Measurements from ENCODE around the gene HSPA12B.

Gene HSPA12B

GRCh38 chr20:3710703-3711483 is 21.6 kb upstream of the HSPA12B start:
- ATAC-seq (ENCODE audit: low read depth) = peak; percentile 56
- Mint-ChIP-seq H3K4me1 (peaks cover 7% of the 10 kb centered on the region), H3K27me3 (peaks cover 15% of the 10 kb centered on the region), H3K36me3 (no peaks in the 10 kb centered on the region), H3K4me3 (no peak overlapping the region), H3K9me3 (no peaks in the 10 kb centered on the region), H3K27ac (no peak overlapping the region)
- peak; percentile 69 to 79 for DNase-seq (ENCODE audit: low spot score in 2 of 2)

DNA sequence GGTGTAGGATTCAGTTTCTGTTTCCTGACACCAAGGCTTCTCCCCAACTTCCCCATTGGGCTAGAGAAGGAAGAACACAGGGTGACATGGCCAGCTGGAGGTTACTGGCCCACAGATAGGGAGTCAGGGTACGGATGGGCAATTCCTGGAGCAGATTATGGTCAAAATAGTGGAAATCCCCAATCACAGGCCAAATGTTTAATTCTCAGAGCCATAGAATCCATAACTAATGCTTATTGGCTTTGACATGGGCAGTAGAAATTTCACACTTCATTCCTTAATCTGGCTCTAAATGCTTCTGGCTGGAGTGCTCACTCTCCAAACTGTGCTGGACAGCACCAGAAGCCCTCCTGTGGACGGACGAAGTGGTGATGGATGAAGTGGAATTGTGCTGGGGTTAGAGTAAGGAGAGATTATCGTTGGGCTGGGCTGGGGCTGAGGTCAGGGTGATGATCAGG is 21.0 kb upstream of the HSPA12B start:
- peaks cover 15% of the 10 kb centered on the region for H3K27me3 Mint-ChIP-seq
- no peaks in the 10 kb centered on the region for H3K36me3 Mint-ChIP-seq
- peaks cover 7% of the 10 kb centered on the region for H3K4me1 Mint-ChIP-seq
- H3K4me3 Mint-ChIP-seq = no peak overlapping the region
- DNase-seq (ENCODE audit: low spot score in 2 of 2) = no peak
- no peak overlapping the region for H3K27ac Mint-ChIP-seq
- ATAC-seq (ENCODE audit: low read depth) = no peak
- no peaks in the 10 kb centered on the region for H3K9me3 Mint-ChIP-seq

DNA sequence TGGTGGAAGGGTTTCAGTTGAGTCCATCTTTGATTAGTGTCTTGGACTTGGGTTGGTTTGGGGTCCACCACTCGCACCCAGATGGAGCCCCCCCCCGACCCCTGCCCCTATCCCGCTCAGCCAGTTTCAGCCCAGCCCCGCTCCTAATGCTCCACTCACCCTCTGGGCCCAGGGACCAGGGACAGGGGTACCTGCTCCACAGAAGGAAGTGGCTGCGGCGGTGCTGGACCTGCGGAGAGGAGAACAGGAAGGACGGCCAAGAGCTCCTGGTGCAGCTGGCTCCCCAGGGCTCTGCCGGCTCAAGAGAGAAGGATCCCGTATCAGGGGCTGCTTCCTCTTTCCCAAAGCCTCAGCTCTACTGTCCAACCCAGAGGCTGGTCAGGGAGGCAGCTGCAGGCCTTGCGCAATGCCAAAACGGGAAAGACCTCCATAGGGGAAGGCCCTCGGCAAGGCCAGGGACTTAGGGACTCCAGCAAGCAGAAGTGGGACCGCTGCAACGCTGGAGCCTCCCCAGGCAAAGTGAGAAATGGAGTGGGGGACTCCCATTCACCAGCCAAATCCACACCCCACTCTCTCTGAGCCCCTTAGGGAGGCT is 20.1 kb upstream of the HSPA12B start, which contains the start of gene SIGLEC1:
TSS of gene SIGLEC1 (minus strand) at position 322 of the 595 bp plus-strand sequence. CDS start 5,472 bp downstream, outside the sequence.
- Mint-ChIP-seq H3K9me3 (no peaks in the 10 kb centered on the region), H3K4me1 (peaks cover 7% of the 10 kb centered on the region), H3K36me3 (no peaks in the 10 kb centered on the region), H3K27ac (no peak within 1 kb of the TSS), H3K4me3 (no peak within 1 kb of the TSS), H3K27me3 (peaks cover 17% of the 10 kb centered on the region)
- ATAC-seq (ENCODE audit: low read depth) (no peak), DNase-seq (ENCODE audit: low spot score in 2 of 2) (no peak)

GRCh38 chr20:3714092-3714491 is 18.4 kb upstream of the HSPA12B start:
- Mint-ChIP-seq H3K27me3 (peaks cover 22% of the 10 kb centered on the region), H3K36me3 (no peaks in the 10 kb centered on the region), H3K9me3 (no peaks in the 10 kb centered on the region), H3K4me3 (no peak overlapping the region), H3K27ac (no peak overlapping the region), H3K4me1 (peaks cover 7% of the 10 kb centered on the region)
- DNase-seq (ENCODE audit: low spot score in 2 of 2) = no peak
- ATAC-seq (ENCODE audit: low read depth) = no peak

DNA sequence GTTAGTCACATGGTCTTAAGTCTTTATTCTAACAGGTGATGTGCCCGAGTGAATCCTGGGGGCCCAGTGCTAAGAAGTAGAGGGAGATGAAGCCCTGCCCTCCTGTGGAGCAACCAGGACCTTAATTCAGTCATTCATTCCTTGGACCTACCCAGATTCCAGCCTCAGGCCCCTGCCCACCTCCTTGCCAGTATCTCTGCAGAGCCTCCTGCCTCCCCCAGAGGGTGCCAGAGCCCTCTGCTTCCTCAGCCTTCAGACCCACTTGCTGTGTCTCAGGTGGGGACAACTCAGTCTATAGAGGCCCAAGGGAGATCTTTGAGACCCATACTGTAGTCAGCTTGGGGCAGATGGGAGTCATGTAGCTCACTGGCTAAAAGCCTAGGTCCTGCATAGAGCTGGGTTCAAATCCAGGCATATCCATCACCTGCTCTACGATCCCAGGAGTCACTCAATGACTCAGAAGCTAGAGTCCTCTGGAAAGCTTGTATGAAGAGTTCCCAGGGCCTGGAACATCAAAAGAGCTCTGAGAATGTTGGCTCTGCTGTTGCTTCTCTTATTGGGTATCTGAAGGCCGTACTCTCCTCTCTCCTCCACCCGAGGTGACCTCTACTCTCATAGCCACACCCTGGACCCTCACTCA is 16.2 kb upstream of the HSPA12B start:
- no peaks in the 10 kb centered on the region for H3K36me3 Mint-ChIP-seq
- peaks cover 4% of the 10 kb centered on the region for H3K4me1 Mint-ChIP-seq
- no peak overlapping the region for H3K27ac Mint-ChIP-seq
- DNase-seq (ENCODE audit: low spot score in 2 of 2) (no peak), ATAC-seq (ENCODE audit: low read depth) (peak; percentile 37)
- H3K4me3 Mint-ChIP-seq = no peak overlapping the region
- H3K27me3 Mint-ChIP-seq = peaks cover 29% of the 10 kb centered on the region
- H3K9me3 Mint-ChIP-seq = no peaks in the 10 kb centered on the region

DNA sequence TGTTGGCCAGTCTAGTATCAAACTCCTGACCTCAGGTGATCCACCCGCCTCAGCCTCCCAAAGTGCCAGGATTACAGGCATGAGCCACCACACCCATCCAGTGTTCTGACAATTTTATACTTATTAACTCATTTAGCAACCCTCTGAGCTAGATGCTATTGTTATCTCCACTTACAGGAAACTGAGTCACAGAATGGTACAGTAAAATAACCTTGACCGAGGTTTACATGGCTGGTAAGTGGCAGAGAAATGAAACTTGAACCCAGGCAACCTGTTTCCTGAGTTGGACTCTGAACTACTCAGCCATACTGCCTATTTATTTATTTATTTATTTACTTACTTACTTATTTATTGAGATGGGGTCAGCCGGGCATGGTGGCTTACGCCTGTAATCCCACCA is 13.4 kb upstream of the HSPA12B start:
- peaks cover 28% of the 10 kb centered on the region for H3K27me3 Mint-ChIP-seq
- DNase-seq (ENCODE audit: low spot score in 2 of 2) (no peak), ATAC-seq (ENCODE audit: low read depth) (no peak)
- H3K9me3 Mint-ChIP-seq = no peaks in the 10 kb centered on the region
- H3K4me1 Mint-ChIP-seq = peaks cover 4% of the 10 kb centered on the region
- no peak overlapping the region for H3K27ac Mint-ChIP-seq
- H3K36me3 Mint-ChIP-seq = no peaks in the 10 kb centered on the region
- H3K4me3 Mint-ChIP-seq = no peak overlapping the region

DNA sequence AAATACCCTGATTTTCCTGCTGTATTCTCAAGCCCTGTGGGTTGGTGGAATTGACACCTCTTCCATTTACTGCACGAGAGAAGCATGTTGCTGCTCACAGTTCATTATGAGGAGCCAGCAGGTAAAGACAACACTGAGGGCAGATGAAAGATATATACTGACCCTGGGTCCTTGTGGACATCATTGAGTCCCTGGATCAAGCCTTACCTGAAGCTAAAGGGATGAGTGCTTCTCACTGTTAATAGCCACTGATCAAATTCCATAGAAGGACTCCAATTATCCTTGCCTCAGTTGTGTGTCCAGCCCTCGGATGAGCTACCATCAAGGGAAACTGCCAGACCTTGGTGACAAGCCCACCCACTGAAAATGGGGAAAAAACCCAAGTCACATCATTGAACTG is 12.4 kb upstream of the HSPA12B start:
- H3K36me3 Mint-ChIP-seq = no peaks in the 10 kb centered on the region
- DNase-seq (ENCODE audit: low spot score in 2 of 2) (no peak), ATAC-seq (ENCODE audit: low read depth) (no peak)
- H3K27ac Mint-ChIP-seq = no peak overlapping the region
- H3K4me3 Mint-ChIP-seq = no peak overlapping the region
- H3K4me1 Mint-ChIP-seq = peaks cover 2% of the 10 kb centered on the region
- H3K27me3 Mint-ChIP-seq = peaks cover 29% of the 10 kb centered on the region
- peaks cover 2% of the 10 kb centered on the region for H3K9me3 Mint-ChIP-seq

DNA sequence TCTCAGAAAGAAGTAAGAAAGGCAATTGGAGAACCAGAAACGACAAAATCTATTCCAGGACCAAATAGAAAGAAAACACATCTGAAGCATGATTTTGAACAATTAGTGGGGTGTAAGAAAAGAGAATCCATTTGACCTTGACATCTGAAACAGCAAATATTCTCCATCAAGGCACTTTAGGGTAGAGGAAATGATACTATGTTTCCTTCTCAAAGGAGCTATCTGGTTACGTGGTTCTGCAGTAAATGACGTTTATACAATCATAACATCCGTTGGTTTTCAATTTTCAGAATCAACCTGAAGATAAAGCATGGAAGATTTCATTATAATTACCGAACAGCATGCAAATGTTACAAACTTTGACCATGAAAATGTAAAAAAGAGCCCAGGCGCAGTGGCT is 11.9 kb upstream of the HSPA12B start:
- Mint-ChIP-seq H3K27ac (no peak overlapping the region), H3K4me3 (no peak overlapping the region), H3K27me3 (peaks cover 28% of the 10 kb centered on the region), H3K36me3 (no peaks in the 10 kb centered on the region), H3K4me1 (peaks cover 2% of the 10 kb centered on the region), H3K9me3 (peaks cover 2% of the 10 kb centered on the region)
- ATAC-seq (ENCODE audit: low read depth) (peak; percentile 63), DNase-seq (ENCODE audit: low spot score in 2 of 2) (no peak)

GRCh38 chr20:3721912-3722311 is 10.6 kb upstream of the HSPA12B start:
- Mint-ChIP-seq H3K4me1 (peaks cover 2% of the 10 kb centered on the region), H3K27ac (no peak overlapping the region), H3K4me3 (no peak overlapping the region), H3K9me3 (peaks cover 2% of the 10 kb centered on the region), H3K27me3 (peaks cover 28% of the 10 kb centered on the region), H3K36me3 (no peaks in the 10 kb centered on the region)
- DNase-seq (ENCODE audit: low spot score in 2 of 2) = no peak
- ATAC-seq (ENCODE audit: low read depth) = no peak

DNA sequence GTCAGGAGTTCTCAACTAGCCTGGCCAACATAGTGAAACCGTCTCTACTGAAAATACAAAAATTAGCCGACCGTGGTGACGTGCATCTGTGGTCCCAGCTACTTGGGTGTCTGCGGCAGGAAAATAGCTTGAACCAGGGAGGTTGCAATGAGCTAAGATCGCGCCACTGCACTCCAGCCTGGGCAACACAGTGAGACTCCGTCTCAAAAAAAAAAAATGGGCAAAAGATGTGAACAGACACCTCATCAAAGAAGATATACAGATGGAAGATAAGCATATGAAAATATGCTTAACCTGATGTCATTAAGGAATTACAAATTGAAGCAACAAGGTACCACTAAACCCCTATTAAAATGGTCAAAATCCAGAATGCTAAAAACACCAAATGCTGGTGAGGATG is 9.2 kb upstream of the HSPA12B start:
- Mint-ChIP-seq H3K27ac (no peak overlapping the region), H3K4me3 (no peak overlapping the region), H3K9me3 (peaks cover 2% of the 10 kb centered on the region), H3K36me3 (no peaks in the 10 kb centered on the region), H3K4me1 (peaks cover 2% of the 10 kb centered on the region), H3K27me3 (peaks cover 29% of the 10 kb centered on the region)
- no peak for ATAC-seq (ENCODE audit: low read depth)
- no peak for DNase-seq (ENCODE audit: low spot score in 2 of 2)

- Mint-ChIP-seq H3K4me3 (no peak overlapping the region), H3K9me3 (peaks cover 2% of the 10 kb centered on the region), H3K27ac (no peak overlapping the region), H3K36me3 (no peaks in the 10 kb centered on the region), H3K4me1 (peaks cover 2% of the 10 kb centered on the region), H3K27me3 (peaks cover 30% of the 10 kb centered on the region)
- DNase-seq (ENCODE audit: low spot score in 2 of 2) = no peak
- ATAC-seq (ENCODE audit: low read depth) = no peak
Observed at GRCh38 chr20:3724356-3724755, 8.1 kb upstream of the HSPA12B start.

- DNase-seq (ENCODE audit: low spot score in 2 of 2) = no peak
- ATAC-seq (ENCODE audit: low read depth) = no peak
- Mint-ChIP-seq H3K36me3 (no peaks in the 10 kb centered on the region), H3K4me1 (peaks cover 5% of the 10 kb centered on the region), H3K9me3 (peaks cover 2% of the 10 kb centered on the region), H3K4me3 (no peak overlapping the region), H3K27me3 (peaks cover 33% of the 10 kb centered on the region), H3K27ac (no peak overlapping the region)
Observed at GRCh38 chr20:3727401-3728021, 5.0 kb upstream of the HSPA12B start.

DNA sequence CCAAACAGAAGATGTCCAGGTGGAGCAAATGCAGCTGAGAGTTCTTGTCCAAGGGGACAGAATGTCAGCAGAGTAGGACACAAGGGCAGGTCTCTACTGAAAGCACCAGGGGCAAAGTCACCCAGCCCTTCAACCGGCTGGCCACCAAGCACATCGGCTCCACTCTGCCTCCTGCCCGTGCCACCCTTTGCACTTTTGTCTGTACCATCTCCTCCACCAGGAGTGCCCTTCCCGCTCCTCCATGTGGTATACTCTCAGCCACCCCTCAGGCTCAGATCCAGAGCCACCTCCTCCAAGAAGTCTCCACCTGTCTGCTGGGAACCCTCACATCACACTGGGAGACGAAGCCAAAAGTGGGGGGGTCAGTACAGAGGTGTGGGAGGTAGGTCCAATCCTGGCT is 4.1 kb upstream of the HSPA12B start:
- peaks cover 5% of the 10 kb centered on the region for H3K4me1 Mint-ChIP-seq
- no peak overlapping the region for H3K4me3 Mint-ChIP-seq
- H3K27ac Mint-ChIP-seq = no peak overlapping the region
- no peak for DNase-seq (ENCODE audit: low spot score in 2 of 2)
- peaks cover 2% of the 10 kb centered on the region for H3K9me3 Mint-ChIP-seq
- no peaks in the 10 kb centered on the region for H3K36me3 Mint-ChIP-seq
- no peak for ATAC-seq (ENCODE audit: low read depth)
- peaks cover 32% of the 10 kb centered on the region for H3K27me3 Mint-ChIP-seq

GRCh38 chr20:3728876-3729275 is 3.6 kb upstream of the HSPA12B start:
- no peak for DNase-seq (ENCODE audit: low spot score in 2 of 2)
- Mint-ChIP-seq H3K4me3 (no peak overlapping the region), H3K36me3 (no peaks in the 10 kb centered on the region), H3K27me3 (peaks cover 31% of the 10 kb centered on the region), H3K9me3 (peaks cover 2% of the 10 kb centered on the region), H3K27ac (no peak overlapping the region), H3K4me1 (peaks cover 5% of the 10 kb centered on the region)
- no peak for ATAC-seq (ENCODE audit: low read depth)

All from memory B cell (primary cell).